HG02759 (cell line): ENCODE results near the gene CCDC40.
A peak's percentile ranks its signal among the peaks of the same experiment; 100 is the strongest.

Experiments used
- ATAC-seq: cut with Tn5 transposase; IDR thresholded peaks from one replicate; pipeline ENCODE4 v1.9.1; 2021; ENCODE audit warnings: mild to moderate bottlenecking, moderate library complexity; ENCODE audit not compliant: unreplicated experiment

CCDC40 gene

DNA sequence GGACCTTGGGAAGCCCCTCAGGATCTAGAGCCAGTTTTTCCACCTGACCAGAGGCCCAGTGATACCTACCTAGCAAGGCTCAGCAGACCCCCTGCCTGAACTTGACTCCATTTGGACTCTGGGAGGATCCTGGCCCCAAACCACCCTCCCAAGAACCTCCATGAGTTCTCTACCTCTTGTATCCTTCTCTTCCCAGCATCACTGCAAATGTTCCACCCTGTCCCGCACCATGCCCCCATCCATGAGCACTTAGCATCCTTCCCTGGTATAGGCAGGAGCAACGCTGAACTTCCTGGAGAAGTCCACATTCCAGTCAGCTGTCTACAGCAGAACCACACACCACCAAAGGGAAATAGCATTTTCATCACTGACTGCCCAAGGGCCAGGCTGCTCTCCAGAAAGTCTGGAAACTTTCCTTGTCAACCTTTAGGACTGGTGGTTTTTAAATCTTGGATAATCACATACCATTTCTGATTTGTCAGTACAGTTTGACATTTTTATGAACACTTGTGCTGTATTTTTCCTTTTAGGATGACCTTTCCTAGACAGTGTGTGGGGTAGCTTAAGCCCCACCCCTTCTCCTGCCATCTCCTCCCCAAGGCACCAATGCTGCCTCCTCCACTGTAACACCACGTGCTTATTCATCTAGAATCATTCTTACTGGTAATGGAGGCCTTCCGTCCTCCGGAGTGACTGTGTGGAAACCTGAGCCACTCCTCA lies 96.6 kb downstream of the CCDC40 start:
- ATAC-seq: no peak

DNA sequence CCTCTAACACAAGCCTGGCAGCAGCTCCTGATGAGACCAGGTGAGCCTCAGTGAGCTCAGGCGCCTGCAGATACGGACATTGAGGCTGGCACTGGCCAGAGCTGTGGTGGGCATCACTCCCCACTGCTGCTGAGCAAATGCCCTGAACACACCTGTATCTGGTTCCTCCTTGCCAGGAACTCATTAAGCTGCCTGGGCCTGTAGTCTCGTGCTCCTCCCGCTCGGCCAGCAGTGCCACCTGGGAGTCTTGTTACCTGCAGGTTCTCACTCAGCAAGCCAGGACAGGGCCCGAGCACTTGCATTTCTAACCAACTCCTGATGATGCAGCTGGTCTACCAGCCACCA lies 97.2 kb downstream of the CCDC40 start:
- no peak for ATAC-seq

DNA sequence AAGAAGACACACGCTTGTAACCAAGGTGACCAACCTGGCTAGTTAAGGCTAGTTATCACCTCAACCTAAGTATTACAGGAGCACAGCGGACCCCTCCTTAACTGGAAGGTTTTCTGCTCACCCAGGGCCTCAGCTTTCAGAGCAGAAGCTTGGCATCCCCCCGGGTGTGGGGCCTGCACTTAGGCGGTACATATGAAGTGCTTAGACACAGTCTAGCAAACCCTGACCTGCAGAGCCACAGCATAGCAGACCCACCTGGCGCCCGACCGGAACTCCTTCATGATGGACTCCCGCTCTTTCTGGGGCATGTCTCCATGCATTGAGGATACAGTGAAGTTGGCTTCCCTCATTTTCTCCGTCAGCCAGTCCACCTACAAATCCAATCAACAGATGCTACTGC lies 100.7 kb downstream of the CCDC40 start:
- no peak for ATAC-seq

- ATAC-seq: no peak
These were observed 102.5 kb downstream of the CCDC40 start for GRCh38 chr17:80138856-80139426.

DNA sequence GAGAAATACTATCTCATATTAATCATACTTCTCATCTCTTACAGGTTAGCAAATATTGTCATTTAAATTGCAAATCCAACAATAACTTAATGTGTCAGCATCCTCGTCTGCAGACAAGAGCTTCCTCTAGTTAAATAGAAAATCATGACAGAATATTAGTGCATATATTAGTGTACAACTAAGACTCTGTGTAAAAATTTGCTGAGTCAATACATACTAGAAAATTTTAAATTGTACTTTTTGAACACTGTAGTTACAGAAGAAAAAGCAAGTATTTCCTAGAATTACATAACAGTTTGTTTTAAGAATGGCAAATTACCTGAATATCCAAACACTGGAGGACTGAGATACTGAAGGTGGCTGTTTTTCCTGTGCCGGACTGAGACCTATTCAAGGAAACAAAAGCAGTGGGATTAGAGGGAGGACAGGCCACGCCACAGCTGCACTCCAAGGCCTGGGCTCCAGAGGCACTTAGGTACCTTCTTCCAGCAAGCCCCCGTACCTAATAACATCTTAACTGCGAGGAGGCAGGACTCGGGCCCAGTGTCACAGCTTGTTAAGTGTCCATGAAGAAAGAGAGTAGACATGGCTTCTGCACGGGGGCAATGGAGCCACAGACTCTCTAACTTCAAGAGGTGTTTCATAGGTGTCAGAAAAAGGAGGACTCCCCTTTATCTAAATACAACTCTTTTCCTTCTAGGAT lies 105.2 kb downstream of the CCDC40 start:
- ATAC-seq: no peak

DNA sequence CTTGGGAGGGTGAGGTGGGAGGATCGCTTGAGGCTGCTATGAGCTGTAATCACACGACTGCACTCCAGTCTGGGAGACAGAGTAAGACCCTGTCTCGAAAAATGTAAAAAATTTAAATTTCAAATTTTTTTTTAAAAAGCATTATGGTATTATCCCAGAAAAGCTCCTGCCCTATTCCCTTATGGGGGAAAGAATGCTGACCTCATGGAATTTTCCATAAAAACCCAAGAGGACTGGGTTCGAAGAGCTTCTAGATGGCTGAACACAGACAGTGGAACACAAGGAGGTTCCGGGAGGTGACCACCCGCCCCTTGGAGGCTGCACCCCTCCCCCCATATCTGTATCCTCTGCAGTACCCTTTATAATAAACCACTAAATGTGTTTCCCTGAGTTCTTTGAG lies 106.5 kb downstream of the CCDC40 start:
- no peak for ATAC-seq

- ATAC-seq: no peak
These were observed 108.9 kb downstream of the CCDC40 start for GRCh38 chr17:80145076-80146075.

- ATAC-seq: peak; percentile 22
These were observed 109.9 kb downstream of the CCDC40 start for GRCh38 chr17:80146121-80147034.

GRCh38 chr17:80147035-80147822 lies 110.8 kb downstream of the CCDC40 start, which contains the start of gene EIF4A3:
EIF4A3 (minus strand) TSS chr17:80147128; CDS start chr17:80146961, 167 bp downstream.
- peak; percentile 89 for ATAC-seq
